HCT116 (cell line): ENCODE measurements around the gene CYB5B. TPM values are rescaled to one million over a fixed set of nuclear protein-coding genes. Genes with fewer than 3 reads are reported as not detected.

ENCODE experiments used
- ATAC-seq: fragments of 200-7000 bp; cut with Tn5 transposase; 2 replicates; pipeline ENCODE4 v1.9.1; 2020; ENCODE audit warnings: mild to moderate bottlenecking, moderate library complexity
- BruUV-seq: library from RNA; stranded (reverse); fragments of 400-500 nt; replicated peaks from 2 replicates; lab custom pipeline; 2021; lab: Mats Ljungman, UMichigan
- CTCF ChIA-PET: fragments of 300-600 bp; sonication (Branson Sonifier 250); formaldehyde crosslinking; loops from one replicate; lab custom pipeline; 2021; ENCODE audit warnings: antibody characterized with exemption; lab: Charles Lee
- POLR2A ChIA-PET: fragments of 300-600, 350-600 bp; sonication (Branson Sonifier 250); formaldehyde crosslinking; loops from one replicate; lab custom pipeline; 2021; ENCODE audit warnings: antibody characterized with exemption; lab: Charles Lee
- RAD21 ChIA-PET, 2 experiments: fragments of 300-600 bp; sonication (Branson Sonifier 250); formaldehyde crosslinking; loops; one replicate each; lab custom pipeline; 2023; ENCODE audit warnings: low total read pairs in 2 of 2; ENCODE audit not compliant: uncharacterized antibody in 2 of 2, unreplicated experiment in 2 of 2, low non-redundant PET in 1 of 2; lab: Charles Lee
- DNase-seq: peaks from one replicate; pipeline ENCODE4 v3.0.0-alpha.2; 2010; ENCODE audit warnings: low read depth, low spot score
- H2AFZ ChIP-seq: fragments of 200-600 bp; shearing (Covaris generic), sonication (generic); 2 replicates; pipeline ENCODE4 v1.6.1; 2017; ENCODE audit warnings: low read depth, mixed run types, mixed read lengths, antibody characterized with exemption, low read length; ENCODE audit not compliant: poor library complexity, severe bottlenecking
- H3K27ac ChIP-seq: 2 replicates; pipeline ENCODE4 v1.5.1; 2012; ENCODE audit warnings: low read depth, low read length
- H3K27me3 ChIP-seq: fragments of 200-600 bp; sonication (generic); 2 replicates; pipeline ENCODE4 v1.6.1; 2016; ENCODE audit warnings: mixed run types, low read length, mixed read lengths; ENCODE audit not compliant: insufficient read depth
- H3K36me3 ChIP-seq, 2 experiments: fragments of 200-500 bp in 1 of 2; fragments of 200-600 bp in 1 of 2; sonication (Bioruptor generic) in 1 of 2; sonication (generic) in 1 of 2; 2 replicates each; pipeline versions ENCODE4 v1.5.1 to v1.6.1; 2014 to 2016; ENCODE audit warnings: low read length in 2 of 2, inconsistent platforms in 1 of 2, mixed read lengths in 1 of 2, mixed run types in 1 of 2; ENCODE audit not compliant: insufficient read depth in 2 of 2, control insufficient read depth in 1 of 2
- H3K4me1 ChIP-seq, 2 experiments: fragments of 200-600 bp in 1 of 2; sonication (generic) in 1 of 2; 2 replicates each; pipeline versions ENCODE4 v1.5.1 to v1.6.1; 2012 to 2017; ENCODE audit warnings: low read length in 2 of 2, inconsistent platforms in 1 of 2, mild to moderate bottlenecking in 1 of 2, mixed read lengths in 1 of 2, mixed run types in 1 of 2, moderate library complexity in 1 of 2; ENCODE audit not compliant: insufficient read depth in 2 of 2, control insufficient read depth in 1 of 2
- H3K4me2 ChIP-seq: fragments of 200-600 bp; sonication (generic); 2 replicates; pipeline ENCODE4 v1.6.1; 2017; ENCODE audit warnings: mixed run types, low read length, mixed read lengths
- H3K4me3 ChIP-seq, 2 experiments: fragments of 200-600 bp in 1 of 2; sonication (generic) in 1 of 2; replicated peaks in 1 of 2; 2 replicates each; pipeline ENCODE4 v1.5.1; 2011 to 2016; ENCODE audit warnings: low read length in 2 of 2, control low read depth in 1 of 2, low read depth in 1 of 2, mild to moderate bottlenecking in 1 of 2, mixed read lengths in 1 of 2, mixed run types in 1 of 2
- H3K79me2 ChIP-seq: fragments of 200-600 bp; sonication (generic); 2 replicates; pipeline ENCODE4 v1.6.1; 2017; ENCODE audit warnings: mild to moderate bottlenecking, mixed run types, low read length, moderate library complexity, mixed read lengths; ENCODE audit not compliant: insufficient read depth
- H3K9ac ChIP-seq: fragments of 200-600 bp; sonication (generic); 2 replicates; pipeline ENCODE4 v1.6.1; 2016; ENCODE audit warnings: low read length, mixed read lengths
- H3K9me2 ChIP-seq: fragments of 200-600 bp; sonication (generic), shearing (Covaris generic); 2 replicates; pipeline ENCODE4 v1.6.1; 2017; ENCODE audit warnings: mixed run types, mild to moderate bottlenecking, moderate library complexity; ENCODE audit not compliant: insufficient read depth
- H3K9me3 ChIP-seq, 2 experiments: fragments of 200-500 bp in 1 of 2; fragments of 200-600 bp in 1 of 2; sonication (Bioruptor generic) in 1 of 2; sonication (generic) in 1 of 2; 2 replicates each; pipeline ENCODE4 v1.6.1; 2014 to 2017; ENCODE audit warnings: low read length in 2 of 2, mixed read lengths in 2 of 2, inconsistent platforms in 1 of 2, low read depth in 1 of 2, mild to moderate bottlenecking in 1 of 2, mixed run types in 1 of 2, moderate library complexity in 1 of 2; ENCODE audit not compliant: control insufficient read depth in 1 of 2, insufficient read depth in 1 of 2
- H4K20me1 ChIP-seq: fragments of 200-600 bp; sonication (generic), shearing (Covaris generic); 2 replicates; pipeline ENCODE4 v1.6.1; 2017; ENCODE audit warnings: mixed run types, mild to moderate bottlenecking, moderate library complexity; ENCODE audit not compliant: insufficient read depth
- CBX3 ChIP-seq: IDR thresholded peaks from 2 replicates; pipeline ENCODE4 v1.6.1; 2012; ENCODE audit warnings: low read depth
- CEBPB ChIP-seq: IDR thresholded peaks from 2 replicates; pipeline ENCODE4 v1.6.1; 2012; ENCODE audit warnings: low read depth
- CTCF ChIP-seq, 3 experiments: fragments of 200-600 bp in 1 of 3; sonication (generic) in 1 of 3; IDR thresholded peaks in 2 of 3; conservative IDR thresholded peaks in 1 of 3; 2 replicates each; pipeline ENCODE4 v1.5.1; 2012 to 2017; ENCODE audit warnings: low read depth in 2 of 3, low read length in 2 of 3, antibody characterized with exemption in 1 of 3, borderline replicate concordance in 1 of 3, control low read depth in 1 of 3, mild to moderate bottlenecking in 1 of 3, mixed read lengths in 1 of 3, mixed run types in 1 of 3, moderate library complexity in 1 of 3; ENCODE audit not compliant: insufficient read depth in 1 of 3
- EGR1 ChIP-seq: IDR thresholded peaks from 2 replicates; pipeline ENCODE4 v1.6.1; 2012; ENCODE audit warnings: low read depth
- EZH2 ChIP-seq: fragments of 200-600 bp; sonication (generic); IDR thresholded peaks from 2 replicates; pipeline ENCODE4 v1.6.1; 2017; ENCODE audit warnings: antibody characterized with exemption, mixed run types
- EZH2phosphoT487 ChIP-seq: fragments of 200-600 bp; IDR thresholded peaks from 2 replicates; pipeline ENCODE4 v1.6.1; 2018; ENCODE audit warnings: antibody characterized with exemption, borderline replicate concordance
- FOSL1 ChIP-seq: IDR thresholded peaks from 2 replicates; pipeline ENCODE4 v1.6.1; 2012; ENCODE audit warnings: low read depth
- JUND ChIP-seq: IDR thresholded peaks from 2 replicates; pipeline ENCODE4 v1.6.1; 2012
- POLR2AphosphoS5 ChIP-seq: IDR thresholded peaks from 2 replicates; pipeline ENCODE4 v1.6.1; 2011; ENCODE audit warnings: mild to moderate bottlenecking, low read depth, low read length, moderate library complexity
- REST ChIP-seq: IDR thresholded peaks from 2 replicates; pipeline ENCODE4 v1.6.1; 2012; ENCODE audit warnings: low read depth
- SP1 ChIP-seq: IDR thresholded peaks from 2 replicates; pipeline ENCODE4 v1.6.1; 2012; ENCODE audit warnings: low read depth
- SRF ChIP-seq: IDR thresholded peaks from 2 replicates; pipeline ENCODE4 v1.6.1; 2012; ENCODE audit warnings: low read depth
- TCF7L2 ChIP-seq: IDR thresholded peaks from 2 replicates; pipeline ENCODE4 v1.7.0; 2011; ENCODE audit warnings: borderline replicate concordance, inconsistent platforms; ENCODE audit not compliant: insufficient read depth, insufficient read length; ENCODE audit errors: extremely low read depth
- YY1 ChIP-seq: IDR thresholded peaks from 2 replicates; pipeline ENCODE4 v1.6.1; 2011; ENCODE audit warnings: low read length, low read depth, moderate library complexity, mild to moderate bottlenecking; ENCODE audit not compliant: insufficient replicate concordance; ENCODE audit errors: extremely low read depth
- ZBTB33 ChIP-seq: IDR thresholded peaks from 2 replicates; pipeline ENCODE4 v1.6.1; 2011; ENCODE audit warnings: mild to moderate bottlenecking, low read length, moderate library complexity; ENCODE audit not compliant: insufficient replicate concordance; ENCODE audit errors: extremely low read depth
- ZFX ChIP-seq: fragments of 450-650 bp; IDR thresholded peaks from 2 replicates; pipeline ENCODE4 v1.6.1; 2017
- ZNF274 ChIP-seq: fragments of 200-500 bp; sonication (Bioruptor generic); IDR thresholded peaks from 2 replicates; pipeline ENCODE4 v1.6.1; 2014; ENCODE audit warnings: mild to moderate bottlenecking, low read depth, low read length, inconsistent platforms
- intact Hi-C: fragments of 100-400 bp; cut with micrococcal nuclease; formaldehyde crosslinking; loops from 2 replicates; pipeline ENCODE4 v1.10.0; 2022
- total RNA-seq: library from RNA; stranded (reverse); gene quantifications from one replicate; pipeline ENCODE4 v1.2.1, GENCODE V29; 2021; ENCODE audit not compliant: unreplicated experiment

Gene CYB5B
- total RNA-seq, 1 experiment from 2014 or later: 689 TPM

- H3K9ac ChIP-seq: 0 out of 2 replicates have a peak overlapping the region, but pooled peaks have one; percentile 2
- H3K36me3 ChIP-seq: peaks cover 17 to 48% of the 10 kb centered on the region in 2 experiments
- CTCF ChIA-PET: no interaction called here
- no peaks in the 10 kb centered on the region for H4K20me1 ChIP-seq
- TF ChIP-seq ZBTB33: no peak
- no peak for TF ChIP-seq ZNF274
- TF ChIP-seq EZH2phosphoT487: no peak
- TF ChIP-seq CEBPB: no peak
- no peak for TF ChIP-seq YY1
- no peak for TF ChIP-seq ZFX
- no peak for TF ChIP-seq EZH2
- no peak for TF ChIP-seq SRF
- TF ChIP-seq FOSL1: no peak
- TF ChIP-seq CTCF (IDR thresholded peaks at IDR 0.05 in 2 of 3, conservative IDR thresholded peaks at IDR 0.05 in 1 of 3; ENCODE audit: borderline replicate concordance in 1 of 3, insufficient read depth in 1 of 3, low read depth in 2 of 3, low read length in 2 of 3): no peak
- no peak for TF ChIP-seq TCF7L2
- TF ChIP-seq REST: no peak
- TF ChIP-seq POLR2AphosphoS5: no peak
- no peak for TF ChIP-seq CBX3
- no peak for TF ChIP-seq SP1
- TF ChIP-seq JUND: no peak
- TF ChIP-seq EGR1: no peak
- no peaks in the 10 kb centered on the region for H3K9me3 ChIP-seq
- BruUV-seq: no TSS peak
- intact Hi-C loops: no loop called here
- H3K4me3 ChIP-seq: no peak overlapping the region
- no peaks in the 10 kb centered on the region for H3K27me3 ChIP-seq
- H3K79me2 ChIP-seq: peaks cover 82% of the 10 kb centered on the region
- peak overlapping the region; percentile 83 for H3K27ac ChIP-seq
- RAD21 ChIA-PET: no interaction called here
- no peak overlapping the region for H3K4me2 ChIP-seq
- no peaks in the 10 kb centered on the region for H3K9me2 ChIP-seq
- no peak for ATAC-seq
- no peak overlapping the region for H2AFZ ChIP-seq
- POLR2A ChIA-PET: no interaction called here
- no peak for DNase-seq
- peaks cover 95 to 96% of the 10 kb centered on the region in 2 experiments for H3K4me1 ChIP-seq
Observed at GRCh38 chr16:69467080-69467479, 42.7 kb downstream of the CYB5B start.
